NCI-H2196 (cell line): ENCODE measurements around the gene TMEM161B.
"Not testable (repeated sequence)": the region's sequence is repeated elsewhere in the genome, so short reads cannot be mapped to it uniquely, and the experiment has no call there.

Experiments used
- DNase-seq: peaks from one replicate; lab custom pipeline; 2025; ENCODE audit not compliant: unreplicated experiment; lab: John Stamatoyannopoulos, UW

Gene TMEM161B

DNA sequence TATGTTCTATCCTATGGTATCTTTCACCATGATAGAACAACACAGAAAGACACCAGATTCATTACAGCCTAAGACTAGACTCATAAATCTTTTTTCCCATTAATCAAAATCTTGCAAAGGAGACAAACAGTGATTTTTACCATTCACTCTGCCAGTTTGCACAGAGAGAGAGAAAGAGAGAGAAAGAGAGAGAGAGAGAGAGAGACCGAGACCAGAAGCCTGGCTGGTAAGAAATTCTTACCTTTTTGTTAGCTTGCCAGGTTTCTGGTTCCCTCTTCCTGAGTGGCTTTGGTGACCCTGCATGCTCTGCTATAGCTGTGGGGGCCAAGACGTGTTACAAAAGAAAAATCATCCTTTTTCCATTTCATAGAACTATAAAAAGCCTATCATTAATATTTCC, 18.6 kb downstream of the TMEM161B start:
- DNase-seq: no peak

DNA sequence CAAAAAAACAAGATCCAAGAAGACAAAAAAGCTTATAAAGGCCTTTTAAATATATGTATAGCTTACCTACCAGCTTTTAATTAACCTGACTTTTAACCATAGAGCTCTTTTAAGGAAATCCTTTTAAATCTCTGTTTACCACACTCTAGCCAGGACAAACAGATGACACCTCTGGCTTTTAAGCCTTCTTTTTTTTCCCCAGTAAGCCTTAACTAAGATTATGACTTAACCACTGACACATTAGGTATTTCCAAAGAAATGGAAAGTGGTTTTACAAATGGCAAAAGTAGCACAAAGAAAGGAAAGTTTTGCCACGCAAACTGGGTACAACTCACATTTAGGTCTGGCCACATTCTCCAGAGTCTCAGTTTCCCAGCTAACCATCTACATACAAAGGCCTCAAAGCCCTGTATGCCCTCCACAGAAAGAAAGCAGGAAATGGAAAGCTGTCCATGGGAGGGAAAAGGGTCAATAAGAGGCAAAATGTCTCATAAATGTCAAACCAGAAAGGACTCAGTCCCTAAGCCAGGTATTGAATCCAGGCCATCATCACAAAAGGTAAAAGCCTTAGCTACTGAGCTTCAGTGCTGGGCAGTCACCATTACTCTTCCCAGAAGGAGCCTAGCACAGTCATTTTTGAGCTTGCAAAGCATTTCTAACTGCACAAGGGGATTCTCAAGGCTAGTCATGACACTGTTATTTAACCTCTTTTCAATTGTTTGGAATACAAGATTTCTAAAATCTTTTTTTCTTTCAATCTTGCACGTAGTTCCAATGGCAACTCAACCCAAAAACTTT, 19.7 kb downstream of the TMEM161B start:
- DNase-seq: no peak

DNA sequence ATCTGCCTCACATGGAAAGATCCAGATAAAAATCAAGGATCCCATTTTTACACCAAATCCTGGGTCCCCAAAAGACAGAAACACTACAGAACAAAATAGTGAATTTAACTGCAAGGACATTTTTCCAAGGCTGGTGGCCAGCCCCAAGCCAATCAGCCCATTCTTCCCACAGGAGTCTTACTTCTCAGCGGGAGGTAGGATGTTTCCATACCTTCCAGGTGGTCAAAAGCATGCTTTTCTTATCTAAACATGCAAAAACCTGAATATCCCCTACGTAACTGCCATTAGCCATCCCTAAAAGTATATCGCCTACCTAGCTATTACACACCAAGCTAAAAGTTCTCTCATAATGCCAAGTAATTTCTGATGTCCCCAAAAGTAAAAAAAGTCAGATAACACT, 20.6 kb downstream of the TMEM161B start:
- DNase-seq: no peak

DNA sequence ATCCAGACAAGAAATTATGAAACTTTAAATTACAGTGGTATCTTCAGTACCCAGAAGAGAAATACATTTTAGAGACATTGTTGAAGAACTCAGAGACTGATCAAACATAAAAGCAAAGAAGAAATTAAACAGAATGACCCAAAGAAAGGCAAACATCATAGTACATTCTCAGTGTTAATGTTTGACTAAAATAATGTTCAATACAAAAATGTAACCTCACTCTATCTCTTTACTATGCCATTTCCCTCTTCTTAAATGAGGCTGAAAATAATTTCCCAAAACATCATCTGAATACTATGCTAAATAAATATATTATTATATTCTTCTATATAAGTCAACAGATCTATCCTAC, 22.8 kb downstream of the TMEM161B start:
- DNase-seq: no peak

DNA sequence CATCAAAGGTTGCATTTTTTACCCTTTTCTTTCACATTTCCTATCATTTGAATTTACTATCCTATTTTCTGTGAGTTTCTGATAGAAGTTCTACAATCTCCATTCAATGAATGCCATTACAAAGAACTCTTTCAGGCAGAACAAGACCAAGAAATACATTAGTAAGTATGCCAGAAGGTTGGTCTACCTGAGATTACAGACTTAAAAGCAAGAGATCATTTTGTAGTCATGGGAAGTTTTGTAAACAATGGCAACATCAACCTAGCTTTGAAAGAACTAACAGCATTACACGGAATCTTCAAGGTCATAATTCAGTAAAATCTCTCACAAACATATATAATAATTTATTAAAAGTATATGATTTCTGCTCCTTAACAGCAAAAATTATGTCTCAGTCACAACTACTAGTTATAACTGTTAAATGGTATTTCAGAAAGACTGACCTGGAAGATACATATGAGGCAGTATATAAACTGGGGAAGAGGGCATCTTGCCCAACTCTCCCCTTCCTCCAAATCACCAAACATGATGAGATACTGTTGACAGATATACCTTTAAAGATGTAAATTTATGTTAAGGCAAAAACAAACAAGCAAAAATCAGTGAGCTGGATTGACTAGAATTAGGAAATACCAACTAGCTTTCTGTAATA, 23.3 kb downstream of the TMEM161B start:
- DNase-seq: no peak

DNA sequence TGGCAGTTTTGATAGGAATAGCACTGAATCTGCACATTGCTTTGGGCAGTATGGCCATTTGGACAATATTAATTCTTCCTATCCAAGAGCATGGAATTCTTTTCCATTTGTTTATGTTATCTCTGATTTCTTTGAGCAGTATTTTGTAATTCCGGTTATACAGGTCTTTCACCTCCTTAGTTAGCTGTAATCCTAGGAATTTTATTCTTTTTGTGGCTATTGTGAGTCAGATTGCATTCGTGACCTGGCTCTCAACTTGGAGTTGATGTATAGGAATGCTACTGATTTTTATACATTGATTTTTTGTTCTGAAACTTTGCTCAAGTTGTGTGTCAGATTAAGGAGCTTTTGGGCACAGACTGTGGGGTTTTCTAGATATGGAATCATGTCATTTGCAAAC, 24.0 kb downstream of the TMEM161B start:
- no peak for DNase-seq

DNA sequence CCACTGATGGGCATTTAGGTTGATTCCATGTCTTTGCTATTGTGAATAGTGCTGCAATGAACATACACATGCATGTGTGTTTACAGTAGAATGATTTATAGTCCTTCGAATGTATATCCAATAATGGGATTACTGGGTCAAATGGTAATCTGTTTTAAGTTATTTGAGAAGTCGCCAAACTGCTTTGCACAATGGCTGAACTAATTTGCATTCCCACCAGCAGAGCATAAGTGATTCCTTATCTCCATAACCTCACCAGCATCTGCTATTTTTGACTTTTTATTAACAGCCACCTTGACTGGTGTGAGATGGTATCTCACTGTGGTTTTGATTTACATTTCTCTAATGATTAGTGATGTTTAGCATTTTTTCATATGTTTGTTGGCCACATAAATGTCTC, 25.2 kb downstream of the TMEM161B start:
- not testable (repeated sequence) for DNase-seq

DNA sequence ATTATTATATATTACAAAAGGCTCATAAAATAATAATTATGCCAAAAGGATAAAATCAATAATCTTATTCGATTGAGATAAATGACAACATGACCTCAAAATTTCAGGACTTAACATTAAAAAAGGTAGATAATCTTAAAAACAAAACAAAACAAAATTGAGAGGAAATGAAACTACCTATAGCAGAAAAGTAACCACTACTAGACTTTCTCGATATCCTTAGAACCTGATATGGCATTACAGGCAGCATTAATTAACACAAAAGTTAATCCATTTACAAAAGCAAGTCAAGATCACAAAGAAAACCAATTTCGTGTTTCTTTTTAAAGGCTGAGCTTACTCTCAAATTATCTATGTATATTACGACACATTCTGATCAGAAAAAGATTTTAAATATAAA, 29.9 kb downstream of the TMEM161B start:
- no peak for DNase-seq

DNA sequence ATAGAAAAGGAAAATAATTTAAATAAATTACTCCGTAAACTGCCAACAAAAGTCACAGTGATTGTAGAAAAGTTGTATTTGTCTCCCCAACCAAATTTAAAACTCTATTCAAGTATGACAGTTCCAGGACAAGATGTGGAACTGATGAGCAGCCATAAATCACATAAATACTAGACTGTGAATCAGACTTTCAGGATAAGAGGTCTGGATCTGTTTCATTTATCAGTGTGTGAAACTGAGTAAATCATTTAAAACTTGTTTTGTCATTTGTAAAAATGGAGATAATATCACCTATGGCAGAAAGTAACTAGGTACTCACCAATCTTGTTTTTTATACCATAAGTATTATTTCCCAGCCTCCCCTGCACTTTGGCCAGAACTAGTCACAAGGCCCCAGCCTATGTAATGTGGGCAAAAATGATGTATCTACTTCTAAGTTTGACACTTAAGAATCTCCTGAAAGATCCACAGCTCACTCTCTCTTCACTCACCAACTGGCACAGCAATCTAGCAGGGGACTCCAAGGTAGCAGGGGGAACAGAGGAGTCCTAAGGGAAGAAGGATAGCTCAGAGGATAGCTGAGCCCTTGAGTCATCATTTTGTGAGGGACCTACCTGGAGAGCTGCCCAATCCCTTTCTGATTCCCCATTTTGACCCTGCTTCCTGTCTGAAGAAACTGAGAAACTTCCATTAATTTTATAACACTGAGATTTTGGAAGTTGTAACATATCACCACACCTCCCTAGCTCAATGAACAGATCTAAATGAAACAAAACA, 31.6 kb downstream of the TMEM161B start:
- DNase-seq: no peak

DNA sequence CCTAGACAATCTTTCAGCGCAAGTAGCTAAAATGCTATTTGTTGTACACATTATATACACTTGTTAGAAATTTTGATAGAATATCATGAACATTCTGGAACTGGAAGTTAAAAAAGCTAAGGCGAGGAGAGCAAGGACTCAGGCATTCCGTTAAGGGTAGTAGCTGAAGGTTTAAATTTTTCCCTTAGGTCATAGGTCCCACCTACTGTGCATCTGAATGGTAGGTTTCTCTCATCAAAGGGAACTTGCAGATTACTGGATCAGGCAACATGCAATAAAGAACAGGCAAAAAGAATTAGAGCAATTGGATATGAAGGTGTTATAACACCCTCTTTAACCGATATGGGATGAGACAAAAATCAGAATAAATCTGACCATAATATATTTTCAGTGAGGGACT, 32.8 kb downstream of the TMEM161B start:
- DNase-seq: no peak

DNA sequence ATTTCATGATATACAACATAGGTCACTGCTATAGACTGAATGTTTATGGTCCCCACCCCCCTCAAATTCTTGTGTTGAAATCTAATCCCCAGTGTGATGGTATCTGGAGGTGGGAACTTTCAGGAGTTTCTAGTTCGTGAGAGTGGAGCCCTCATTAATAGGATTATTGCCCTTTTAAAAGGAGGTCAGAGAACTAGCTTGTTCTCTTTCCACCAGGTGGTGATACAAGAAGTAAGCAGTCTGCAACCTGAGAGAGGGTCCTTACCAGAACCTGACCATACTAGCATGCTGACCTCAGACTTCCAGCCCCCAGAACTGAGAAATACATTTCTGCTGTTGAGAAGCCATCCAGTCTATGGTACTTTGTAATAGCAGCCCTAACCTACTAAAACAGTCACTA, 33.3 kb downstream of the TMEM161B start:
- no peak for DNase-seq

DNA sequence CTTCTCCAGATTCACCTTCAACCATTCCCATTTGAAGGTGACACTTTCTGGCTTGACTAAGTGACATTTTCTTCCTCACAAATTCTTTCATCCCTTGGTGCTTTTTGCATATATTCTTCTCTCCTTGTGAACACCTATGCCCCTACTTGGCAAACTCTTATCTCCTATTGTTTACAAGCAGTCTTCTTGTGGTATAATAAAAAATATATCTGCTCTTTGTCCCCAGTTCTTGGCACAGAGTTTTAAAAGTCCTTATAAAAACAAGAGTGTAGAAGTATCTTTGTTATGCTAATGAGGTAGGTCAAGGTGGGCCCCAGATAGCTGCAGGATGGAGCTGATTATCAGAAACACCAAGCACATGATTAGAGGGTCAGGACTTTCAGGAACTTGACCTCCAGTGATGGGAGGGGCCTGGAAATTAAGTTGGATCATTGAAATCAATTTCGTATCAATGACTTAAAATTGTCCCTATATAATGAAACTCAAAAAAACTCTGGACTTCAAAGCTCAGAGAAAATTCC, 38.0 kb downstream of the TMEM161B start:
- DNase-seq: no peak

DNA sequence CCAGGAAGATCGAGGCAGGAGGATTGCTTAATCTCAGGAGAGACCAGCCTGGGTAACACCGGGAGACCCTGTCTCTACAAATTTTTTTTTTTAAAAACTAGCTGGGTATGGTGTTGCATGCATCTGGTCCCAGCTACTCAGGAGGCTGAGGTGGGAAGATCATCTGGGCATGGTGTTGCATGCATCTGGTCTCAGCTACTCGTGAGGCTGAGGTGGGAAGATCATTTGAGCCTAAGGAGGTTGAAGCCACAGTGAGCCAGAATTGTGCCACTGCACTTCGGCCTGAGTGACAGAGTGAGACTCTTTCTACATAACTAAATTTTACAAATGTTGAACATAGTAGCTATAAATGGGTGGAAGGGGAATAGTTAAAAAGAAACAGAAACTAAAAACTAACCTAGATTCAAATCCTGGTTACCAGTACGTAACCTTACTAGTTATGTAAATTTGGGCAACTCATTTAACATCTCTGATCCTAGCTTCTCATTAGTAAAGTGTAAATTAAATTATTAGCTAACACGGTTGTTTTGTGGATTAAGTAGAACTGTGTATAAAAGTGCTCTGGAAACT, 41.7 kb downstream of the TMEM161B start:
- no peak for DNase-seq

DNA sequence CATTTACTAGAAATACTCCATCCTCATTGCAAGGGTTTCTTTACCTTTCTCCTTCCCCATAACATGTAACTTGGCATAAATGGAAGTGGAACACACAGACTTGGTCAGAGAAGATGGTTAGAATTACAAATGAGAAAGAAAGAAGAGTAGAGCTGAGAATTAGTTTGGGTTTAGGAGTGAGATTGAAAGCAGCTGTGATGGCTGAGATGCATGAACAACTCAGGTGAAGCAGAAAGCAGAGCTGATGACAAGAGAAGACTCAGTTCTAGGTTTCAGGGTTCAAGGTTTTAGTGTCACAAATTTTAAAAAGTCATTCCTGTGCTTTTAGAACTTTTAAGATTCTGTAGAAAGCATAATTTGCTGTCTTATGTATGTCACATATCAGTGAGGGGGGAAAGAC, 54.0 kb downstream of the TMEM161B start:
- DNase-seq: no peak

DNA sequence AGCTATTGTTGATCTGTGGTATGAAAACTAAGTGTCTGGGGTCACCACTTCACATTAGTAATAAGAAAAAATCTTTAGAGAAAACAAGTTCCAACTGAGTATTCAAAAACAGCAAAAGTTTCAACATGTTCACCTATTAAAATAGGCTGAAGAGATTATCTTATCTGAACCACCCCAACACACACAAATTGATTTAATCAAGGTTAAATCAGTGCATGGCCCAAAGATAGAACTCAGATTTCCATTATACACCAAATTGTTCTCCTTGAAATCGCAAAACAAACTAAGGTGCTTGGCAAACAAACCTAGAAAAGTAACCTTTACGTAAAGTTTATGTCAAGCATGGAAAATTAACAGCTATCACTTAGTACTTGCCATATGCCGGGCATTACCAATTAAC, 61.1 kb downstream of the TMEM161B start:
- no peak for DNase-seq

DNA sequence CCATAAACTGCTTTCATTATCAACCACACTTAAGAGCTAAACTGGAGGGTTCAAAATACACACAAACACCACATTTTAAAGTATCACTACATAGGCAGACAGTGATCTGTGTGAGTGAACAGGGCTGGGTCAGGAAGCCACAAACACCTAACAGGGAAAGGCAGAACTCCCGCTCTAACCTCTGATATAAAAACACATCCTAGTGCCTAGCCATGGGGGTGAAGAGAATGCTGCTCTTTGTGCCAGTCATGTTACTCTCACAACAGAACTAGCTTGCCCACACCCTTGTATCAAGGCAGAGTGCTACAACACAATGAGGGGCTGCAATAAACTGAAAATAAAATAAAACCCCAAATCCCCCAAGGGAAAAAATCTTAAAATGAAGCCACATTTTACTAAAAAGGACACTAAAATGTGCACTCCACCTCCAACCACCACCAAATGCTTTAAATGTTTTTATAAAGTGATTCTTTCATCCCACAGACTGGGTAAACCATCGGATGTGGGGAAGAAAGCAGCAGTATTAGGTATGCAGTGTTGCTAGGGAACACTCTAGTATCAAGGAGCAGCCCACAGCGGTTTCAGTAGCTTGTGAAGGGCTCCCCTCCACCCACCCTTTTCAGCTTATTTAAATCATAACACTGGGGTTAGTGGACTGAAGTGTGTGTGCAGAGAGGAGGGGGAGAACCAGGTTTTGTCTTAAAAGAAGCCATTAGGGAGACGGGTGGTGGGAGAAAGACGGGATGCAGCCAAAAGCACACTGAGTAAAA, 64.5 kb downstream of the TMEM161B start:
- no peak for DNase-seq

DNA sequence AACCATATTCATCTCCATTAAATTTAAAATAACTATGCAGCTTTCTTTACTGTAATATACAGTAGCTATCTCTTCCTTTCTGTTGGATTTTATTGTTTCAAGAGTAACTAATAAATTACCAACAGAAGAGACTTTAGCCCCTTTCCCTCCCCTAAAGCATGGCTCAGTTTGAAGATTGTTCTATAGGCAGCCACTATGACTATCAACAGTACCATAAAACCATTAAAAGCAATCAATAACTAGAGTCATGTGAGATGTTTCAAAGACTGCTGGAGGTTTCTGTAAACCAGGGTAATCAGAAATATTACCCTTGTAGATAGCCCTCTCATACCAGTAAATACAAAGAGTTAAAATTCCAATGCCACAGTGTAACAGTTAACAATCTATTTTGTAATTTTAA, 73.0 kb downstream of the TMEM161B start:
- no peak for DNase-seq

DNA sequence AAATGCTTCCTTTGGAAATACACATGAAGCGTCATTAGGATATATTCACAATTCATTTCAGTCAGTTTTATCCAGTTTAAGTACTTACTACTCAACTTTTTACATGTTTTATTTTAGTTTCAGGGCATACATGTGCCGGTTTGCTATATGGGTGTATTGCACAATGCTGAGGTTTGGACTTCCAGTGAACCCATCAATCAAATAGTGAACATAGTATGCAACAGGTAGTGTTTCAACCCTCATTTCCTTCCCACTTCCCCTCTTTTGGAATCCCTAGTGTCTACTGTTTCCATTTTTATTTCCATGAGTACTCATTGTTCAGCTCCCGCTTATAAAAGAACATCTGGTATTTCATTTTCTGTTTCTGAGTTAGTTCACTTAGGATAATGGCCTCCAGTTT, 74.7 kb downstream of the TMEM161B start:
- no peak for DNase-seq

DNA sequence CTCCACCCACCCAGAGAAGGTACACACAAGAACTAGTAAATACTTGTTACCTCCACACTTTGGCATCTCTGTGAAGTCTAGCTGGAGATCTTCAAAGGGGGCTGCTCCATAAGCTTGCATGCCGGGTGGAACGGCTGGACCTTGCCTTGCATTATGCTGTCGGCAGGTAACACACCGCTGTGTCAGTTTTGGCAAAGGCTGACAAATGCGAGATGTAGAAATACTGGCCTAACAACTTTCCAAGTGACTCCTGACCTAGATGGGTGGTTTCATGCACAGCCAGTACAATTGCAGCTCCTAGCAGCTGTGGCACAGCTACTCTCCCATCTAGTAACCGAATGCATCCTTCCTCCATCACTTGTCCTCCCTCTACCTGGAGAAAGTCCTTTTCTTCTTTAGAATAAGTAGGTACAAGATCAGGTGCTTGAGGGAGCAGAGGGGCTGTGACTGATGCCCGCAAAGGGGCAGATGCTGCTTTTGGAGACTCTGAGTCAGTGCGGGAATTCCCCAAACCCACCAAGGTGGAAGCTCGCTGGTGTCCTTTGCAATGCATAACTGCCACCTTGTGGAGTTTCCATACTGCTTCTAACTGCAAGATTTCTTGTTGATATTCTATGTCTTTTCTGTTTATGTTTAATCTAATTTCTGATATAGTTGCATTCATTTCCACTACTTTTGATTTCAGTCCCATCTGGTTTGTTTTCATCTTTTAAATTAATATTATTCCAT, 78.4 kb downstream of the TMEM161B start:
- DNase-seq: no peak

DNA sequence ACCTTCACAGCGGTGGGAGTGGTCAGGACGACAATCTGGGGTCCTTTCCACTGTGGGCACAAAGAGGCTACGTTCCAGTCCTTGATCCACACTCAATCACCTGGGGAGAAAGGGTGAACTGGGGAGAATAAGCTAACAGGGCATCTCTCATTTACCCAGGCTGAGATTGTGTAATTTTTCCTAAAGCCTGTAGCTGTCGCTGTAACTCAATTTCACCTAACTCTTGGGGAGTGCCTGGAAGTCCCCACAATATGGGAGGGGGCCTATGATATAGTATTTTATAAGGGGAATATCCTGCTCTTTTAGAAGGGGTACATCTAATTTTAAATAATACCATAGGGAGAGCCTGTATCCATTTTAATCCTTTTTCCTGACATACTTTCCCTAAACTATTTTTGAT, 79.2 kb downstream of the TMEM161B start:
- not testable (repeated sequence) for DNase-seq
